ENCODE results near the gene FAM114A2. TPM values are rescaled to one million over a fixed set of nuclear protein-coding genes. Genes with fewer than 3 reads are reported as not detected.

The FAM114A2 gene
- total and polyA plus RNA-seq, 7 donors: 11.2 to 36.5 (median 23.2) TPM

Other genes starting within 250 kb of the FAM114A2 start
- gene MFAP3, start 57 bp upstream of the FAM114A2 start, total RNA-seq: 10 to 100 TPM; 22.1 to 27.1 (median 24.4) TPM
- gene MFAP3, start 57 bp upstream of the FAM114A2 start, polyA plus RNA-seq: 10 to 100 TPM in 2 of 3 donors, 1 to 10 TPM in 1; 8.2 to 45.5 (median 13.6) TPM
- gene GALNT10, start 151.8 kb upstream of the FAM114A2 start, total RNA-seq: 1 to 10 TPM; 5.2 to 9.9 (median 7.8) TPM
- gene GALNT10, start 151.8 kb upstream of the FAM114A2 start, polyA plus RNA-seq: 1 to 10 TPM; 4.2 to 8.3 (median 6.8) TPM

Measured in psoas muscle (tissue), 7 donors.